GM21619 (cell line): ENCODE data around the gene TAX1BP1.

Experiments used
- ATAC-seq: cut with Tn5 transposase; IDR thresholded peaks from one replicate; pipeline ENCODE4 v1.9.1; 2021; ENCODE audit not compliant: unreplicated experiment

The TAX1BP1 gene

DNA sequence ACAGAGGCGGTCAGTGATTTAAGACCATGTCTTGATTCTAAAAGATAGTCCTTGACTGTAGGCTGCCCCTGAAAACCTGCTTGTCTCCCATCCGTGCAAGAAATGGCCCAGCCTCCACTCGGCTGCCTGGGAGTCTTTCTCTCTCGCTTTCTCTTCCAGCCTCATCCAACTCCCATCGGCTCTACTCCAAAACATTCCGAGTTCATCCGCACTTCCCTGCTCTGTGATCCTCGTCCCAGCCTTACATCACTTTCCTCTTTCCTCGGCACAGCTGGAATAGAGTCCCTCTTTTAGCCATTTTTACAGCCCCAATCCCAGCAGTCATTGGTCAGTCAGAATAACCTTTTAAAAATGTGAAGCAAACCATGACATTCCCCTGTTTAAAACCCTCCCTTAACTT, 135.1 kb downstream of the TAX1BP1 start:
- ATAC-seq, result no peak

DNA sequence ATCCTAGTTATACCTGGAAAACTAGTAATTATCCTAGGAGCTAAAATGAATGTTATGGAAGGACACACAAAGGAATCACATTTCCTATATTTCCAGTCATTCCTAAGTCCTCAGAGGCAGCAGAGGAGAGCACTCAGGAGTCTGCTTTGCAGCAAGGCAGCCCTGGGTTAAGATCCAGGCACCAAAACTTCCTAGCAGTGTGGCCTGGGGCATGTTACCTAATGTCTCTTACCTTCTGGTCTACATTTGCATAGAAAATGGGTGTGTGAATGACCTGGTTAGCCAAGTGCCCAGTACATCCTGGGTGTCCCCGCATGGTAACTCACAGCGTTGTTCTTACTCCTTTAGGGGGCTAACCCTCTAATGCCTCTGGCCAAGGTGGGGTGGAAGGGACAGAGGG, 135.9 kb downstream of the TAX1BP1 start:
- no peak for ATAC-seq

DNA sequence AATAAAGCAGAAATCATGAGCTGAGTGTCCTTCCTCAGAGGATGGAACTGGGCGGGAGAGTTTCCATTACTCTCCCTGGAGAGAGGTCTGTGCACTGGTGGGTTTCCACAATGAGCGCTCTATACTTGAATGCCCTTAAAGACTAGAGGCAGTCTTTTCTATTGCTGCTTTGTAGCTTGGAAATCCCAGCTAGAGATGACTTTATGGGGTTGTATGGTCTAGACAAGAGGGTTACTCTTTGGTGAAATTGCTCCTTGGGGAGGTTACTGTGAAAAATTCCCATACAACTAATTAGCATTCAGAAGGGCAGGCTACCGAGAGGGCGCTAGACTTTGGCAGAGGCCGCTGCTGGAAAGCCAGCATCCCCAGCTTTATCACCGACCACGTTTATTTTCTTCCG, 136.8 kb downstream of the TAX1BP1 start:
- no peak for ATAC-seq
